Endodermal cell (in vitro differentiated cells): ENCODE results near the gene WNT5A. TPM values are rescaled to one million over a fixed set of nuclear protein-coding genes. Genes with fewer than 3 reads are reported as not detected.

ENCODE experiments used
- DNase-seq: peaks from one replicate; pipeline ENCODE4 v3.0.0-alpha.2; 2017
- H3K27ac ChIP-seq: 2 replicates; pipeline ENCODE4 v1.5.1; 2013; ENCODE audit warnings: mild to moderate bottlenecking, low read depth, low read length, moderate library complexity
- H3K27me3 ChIP-seq: 2 replicates; pipeline ENCODE4 v1.6.1; 2013; ENCODE audit warnings: mild to moderate bottlenecking, low read length, moderate library complexity; ENCODE audit not compliant: insufficient read depth, control insufficient read depth, poor library complexity, severe bottlenecking
- H3K36me3 ChIP-seq: 2 replicates; pipeline ENCODE4 v1.7.0; 2013; ENCODE audit warnings: mild to moderate bottlenecking, low read length, moderate library complexity; ENCODE audit not compliant: control insufficient read depth, insufficient read depth
- H3K4me1 ChIP-seq: one replicate; pipeline ENCODE4 v1.7.0; 2013; ENCODE audit warnings: low read length; ENCODE audit not compliant: control insufficient read depth, insufficient read depth
- H3K4me3 ChIP-seq: 2 replicates; pipeline ENCODE4 v1.5.1; 2013; ENCODE audit warnings: mild to moderate bottlenecking, low read length, moderate library complexity
- H3K9ac ChIP-seq: 2 replicates; pipeline ENCODE4 v1.6.1; 2013; ENCODE audit warnings: mild to moderate bottlenecking, low read length, moderate library complexity; ENCODE audit not compliant: poor library complexity, severe bottlenecking; ENCODE audit errors: extremely low read depth
- H3K9me3 ChIP-seq: 2 replicates; pipeline ENCODE4 v1.6.1; 2013; ENCODE audit warnings: mild to moderate bottlenecking, low read length, moderate library complexity; ENCODE audit not compliant: control insufficient read depth
- H3K27ac Mint-ChIP-seq: 2 replicates; pipeline ENCODE4 v1.8.0; 2020; ENCODE audit warnings: mixed read lengths
- H3K27me3 Mint-ChIP-seq: 2 replicates; pipeline ENCODE4 v1.8.0; 2021; ENCODE audit warnings: mild to moderate bottlenecking, mixed read lengths; ENCODE audit not compliant: insufficient read depth
- H3K36me3 Mint-ChIP-seq: 2 replicates; pipeline ENCODE4 v1.8.0; 2020; ENCODE audit warnings: low read depth, mixed read lengths
- H3K4me1 Mint-ChIP-seq: 2 replicates; pipeline ENCODE4 v1.8.0; 2020; ENCODE audit warnings: mixed read lengths
- H3K4me3 Mint-ChIP-seq: 2 replicates; pipeline ENCODE4 v1.8.0; 2020; ENCODE audit warnings: mild to moderate bottlenecking, moderate library complexity, mixed read lengths
- H3K9me3 Mint-ChIP-seq: 2 replicates; pipeline ENCODE4 v1.8.0; 2020; ENCODE audit warnings: mild to moderate bottlenecking, mixed read lengths
- WGBS, 2 experiments: methylation state at CpG; one replicate each; pipeline versions ENCODE4 v1.1.5 to v1.1.7; 2013; ENCODE audit warnings: missing lambda C conversion rate in 2 of 2, mixed read lengths in 1 of 2; ENCODE audit not compliant: insufficient coverage in 1 of 2, insufficient read length in 1 of 2; 5-methylcytosine and 5-hydroxymethylcytosine counted together
- total RNA-seq, 2 donors: library from RNA; stranded (reverse); fragmentation: NEBNext Ultra II Directional in 1 of 2; extraction: Animal tissue kit (Norgen Biotek cat#: 25700) in 1 of 2; gene quantifications; 2 replicates in 1 of 2; 3 replicates in 1 of 2; pipeline ENCODE4 v1.2.1, GENCODE V29; 2021
- TF ChIP-seq, protein P1 (sequence below): fragments of 200-600 bp; sonication (generic); conservative IDR thresholded peaks from 2 replicates; pipeline ENCODE4 v1.5.0; 2021; ENCODE audit warnings: antibody characterized with exemption, mild to moderate bottlenecking

Gene WNT5A
- total RNA-seq, 2 donors from 2014 or later: 0.92 to 1.4 TPM

DNA sequence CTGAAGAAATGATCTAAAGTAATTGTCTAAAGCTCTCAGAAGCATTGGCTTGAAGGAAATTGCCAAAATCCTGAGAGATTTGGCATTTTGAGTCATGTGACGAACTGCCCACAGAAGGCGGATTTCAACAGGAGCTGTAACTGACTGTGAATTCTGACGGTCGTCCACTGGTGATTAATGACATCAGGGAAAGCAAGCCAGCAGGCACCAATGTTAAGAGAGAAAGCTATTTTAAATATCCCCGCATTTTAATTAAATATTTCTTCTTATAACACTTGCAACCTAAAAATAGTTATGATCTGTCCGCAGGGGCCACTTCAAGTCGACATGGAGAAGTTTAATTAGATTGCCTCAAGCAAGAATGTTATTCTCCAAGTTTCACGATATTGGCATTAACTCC lies 51.6 kb downstream of the WNT5A start:
- no peaks in the 10 kb centered on the region for H3K9me3 Mint-ChIP-seq
- 68 to 78% methylated on average over 5 to 8 of the region's 8 CpGs for WGBS, 2 experiments
- H3K4me1 ChIP-seq: no peaks in the 10 kb centered on the region
- H3K27ac Mint-ChIP-seq: no peak overlapping the region
- H3K27me3 ChIP-seq: no peaks in the 10 kb centered on the region
- H3K9me3 ChIP-seq: no peaks in the 10 kb centered on the region
- DNase-seq: no peak
- no peak overlapping the region for H3K9ac ChIP-seq
- H3K27me3 Mint-ChIP-seq: peaks cover 19% of the 10 kb centered on the region
- TF ChIP-seq, protein P1, sequence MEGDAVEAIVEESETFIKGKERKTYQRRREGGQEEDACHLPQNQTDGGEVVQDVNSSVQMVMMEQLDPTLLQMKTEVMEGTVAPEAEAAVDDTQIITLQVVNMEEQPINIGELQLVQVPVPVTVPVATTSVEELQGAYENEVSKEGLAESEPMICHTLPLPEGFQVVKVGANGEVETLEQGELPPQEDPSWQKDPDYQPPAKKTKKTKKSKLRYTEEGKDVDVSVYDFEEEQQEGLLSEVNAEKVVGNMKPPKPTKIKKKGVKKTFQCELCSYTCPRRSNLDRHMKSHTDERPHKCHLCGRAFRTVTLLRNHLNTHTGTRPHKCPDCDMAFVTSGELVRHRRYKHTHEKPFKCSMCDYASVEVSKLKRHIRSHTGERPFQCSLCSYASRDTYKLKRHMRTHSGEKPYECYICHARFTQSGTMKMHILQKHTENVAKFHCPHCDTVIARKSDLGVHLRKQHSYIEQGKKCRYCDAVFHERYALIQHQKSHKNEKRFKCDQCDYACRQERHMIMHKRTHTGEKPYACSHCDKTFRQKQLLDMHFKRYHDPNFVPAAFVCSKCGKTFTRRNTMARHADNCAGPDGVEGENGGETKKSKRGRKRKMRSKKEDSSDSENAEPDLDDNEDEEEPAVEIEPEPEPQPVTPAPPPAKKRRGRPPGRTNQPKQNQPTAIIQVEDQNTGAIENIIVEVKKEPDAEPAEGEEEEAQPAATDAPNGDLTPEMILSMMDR: no peak
- no peaks in the 10 kb centered on the region for H3K36me3 ChIP-seq
- H3K36me3 Mint-ChIP-seq: no peaks in the 10 kb centered on the region
- H3K27ac ChIP-seq: no peak overlapping the region
- no peak overlapping the region for H3K4me3 Mint-ChIP-seq
- H3K4me3 ChIP-seq: no peak overlapping the region
- no peaks in the 10 kb centered on the region for H3K4me1 Mint-ChIP-seq

DNA sequence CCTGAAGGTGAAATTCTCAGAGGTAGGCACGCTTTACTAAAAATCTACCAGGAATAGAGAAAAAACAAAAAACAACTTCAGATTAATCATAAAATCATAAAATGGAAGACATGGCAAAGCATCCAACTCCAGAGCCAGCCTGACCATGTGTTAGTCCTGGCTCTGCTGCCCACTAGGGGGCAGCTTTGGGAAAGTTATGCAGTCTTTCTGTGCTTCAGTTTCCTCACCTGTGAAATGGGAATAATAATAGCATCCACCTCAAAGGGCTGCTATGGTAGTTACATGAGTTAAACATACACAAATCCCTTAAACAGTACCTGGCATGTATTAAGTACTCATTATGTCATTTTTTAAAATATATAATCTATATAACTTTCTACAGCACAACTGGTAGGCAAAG lies 52.3 kb downstream of the WNT5A start:
- Histone ChIP-seq H3K27ac (no peak overlapping the region), H3K9ac (no peak overlapping the region), H3K36me3 (no peaks in the 10 kb centered on the region), H3K4me3 (no peak overlapping the region), H3K9me3 (no peaks in the 10 kb centered on the region), H3K27me3 (no peaks in the 10 kb centered on the region), H3K4me1 (no peaks in the 10 kb centered on the region)
- Mint-ChIP-seq H3K27me3 (peaks cover 15% of the 10 kb centered on the region), H3K36me3 (no peaks in the 10 kb centered on the region), H3K9me3 (no peaks in the 10 kb centered on the region), H3K4me3 (no peak overlapping the region), H3K4me1 (no peaks in the 10 kb centered on the region), H3K27ac (no peak overlapping the region)
- 88% methylated on average over 1 of the region's 1 CpG; no CpG with 5 or more reads in 1 of the 2 experiments for WGBS, 2 experiments
- DNase-seq: peak; percentile 68
- TF ChIP-seq, protein P1: peak; percentile 82

- no peaks in the 10 kb centered on the region for H3K4me1 Mint-ChIP-seq
- H3K27ac Mint-ChIP-seq: no peak overlapping the region
- no peaks in the 10 kb centered on the region for H3K4me1 ChIP-seq
- DNase-seq: no peak
- no peak overlapping the region for H3K27ac ChIP-seq
- no peaks in the 10 kb centered on the region for H3K36me3 ChIP-seq
- WGBS, 2 experiments: 83 to 90% methylated on average over 5 to 6 of the region's 6 CpGs
- H3K9ac ChIP-seq: no peak overlapping the region
- no peaks in the 10 kb centered on the region for H3K9me3 ChIP-seq
- H3K9me3 Mint-ChIP-seq: no peaks in the 10 kb centered on the region
- H3K4me3 Mint-ChIP-seq: no peak overlapping the region
- TF ChIP-seq, protein P1: no peak
- H3K4me3 ChIP-seq: no peak overlapping the region
- no peaks in the 10 kb centered on the region for H3K36me3 Mint-ChIP-seq
- H3K27me3 Mint-ChIP-seq: peaks cover 12% of the 10 kb centered on the region
- H3K27me3 ChIP-seq: no peaks in the 10 kb centered on the region
Measured at GRCh38 chr3:55431041-55431440, 56.1 kb downstream of the WNT5A start.
